DMS153 treated with DMSO at 0.1 percent for 48 hours (cell line): ENCODE data around the gene ZNF324.

ENCODE experiments used
- DNase-seq: peaks from one replicate; lab custom pipeline; 2025; ENCODE audit not compliant: unreplicated experiment; lab: John Stamatoyannopoulos, UW

Gene ZNF324

DNA sequence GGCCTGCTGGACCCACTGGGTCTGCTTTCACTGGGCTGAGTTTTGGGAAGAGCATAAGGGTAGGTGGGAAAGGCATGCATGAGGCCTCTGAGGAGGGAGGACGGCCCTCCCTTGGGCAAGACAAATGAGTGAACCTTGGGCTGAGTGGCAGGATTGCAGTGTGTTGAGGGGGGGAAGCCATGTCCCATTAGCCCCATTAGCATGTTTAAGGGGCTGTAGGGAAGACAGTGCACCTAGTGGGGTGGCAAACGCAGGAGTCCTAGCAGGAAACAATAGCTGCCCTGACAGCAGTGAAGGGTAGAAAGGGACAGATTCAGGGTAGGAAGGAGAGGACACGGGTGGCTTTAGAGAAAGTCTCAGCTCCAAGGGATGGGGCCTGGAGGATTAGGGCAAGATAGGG is 55.8 kb downstream of the ZNF324 start:
- DNase-seq = no peak
